OCI-LY1 (cell line): Measurements from ENCODE around the gene NONO.
"Not testable (repeated sequence)": the region's sequence is repeated elsewhere in the genome, so short reads cannot be mapped to it uniquely, and the experiment has no call there.

ENCODE experiments used
- H2AFZ ChIP-seq: fragments of 200-600 bp; sonication (generic), shearing (Covaris generic); 2 replicates; pipeline ENCODE4 v1.6.0; 2014; ENCODE audit warnings: antibody characterized with exemption, mild to moderate bottlenecking, low read length
- H3F3A ChIP-seq: fragments of 200-600 bp; sonication (generic), shearing (Covaris generic); 2 replicates; pipeline ENCODE4 v1.6.0; 2014; ENCODE audit warnings: mild to moderate bottlenecking, antibody characterized with exemption, low read length, moderate library complexity; ENCODE audit not compliant: insufficient read depth
- H3K27ac ChIP-seq: fragments of 200-600 bp; sonication (generic); 2 replicates; pipeline ENCODE4 v1.5.1; 2014; ENCODE audit warnings: low read length, mixed run types, mild to moderate bottlenecking, low read depth; ENCODE audit not compliant: poor library complexity, severe bottlenecking
- H3K27me3 ChIP-seq: fragments of 200-600 bp; sonication (generic); 2 replicates; pipeline ENCODE4 v1.6.0; 2014; ENCODE audit warnings: antibody characterized with exemption, mild to moderate bottlenecking, low read length, moderate library complexity; ENCODE audit not compliant: insufficient read depth
- H3K36me3 ChIP-seq: fragments of 200-600 bp; sonication (generic); 2 replicates; pipeline ENCODE4 v1.6.1; 2014; ENCODE audit warnings: mild to moderate bottlenecking, antibody characterized with exemption, low read length, moderate library complexity, mixed read lengths; ENCODE audit not compliant: insufficient read depth
- H3K4me1 ChIP-seq: fragments of 200-600 bp; sonication (generic); 2 replicates; pipeline ENCODE4 v1.5.1; 2014; ENCODE audit warnings: mild to moderate bottlenecking, low read length, moderate library complexity; ENCODE audit not compliant: insufficient read depth, severe bottlenecking
- H3K4me2 ChIP-seq: fragments of 200-600 bp; sonication (generic), shearing (Covaris generic); 2 replicates; pipeline ENCODE4 v1.6.1; 2014; ENCODE audit warnings: low read length
- H3K4me3 ChIP-seq: fragments of 200-600 bp; sonication (generic); 2 replicates; pipeline ENCODE4 v1.5.1; 2014; ENCODE audit warnings: low read length, low read depth, mild to moderate bottlenecking, mixed read lengths; ENCODE audit not compliant: poor library complexity, severe bottlenecking
- H3K79me2 ChIP-seq: fragments of 200-600 bp; shearing (Covaris generic); 2 replicates; pipeline ENCODE4 v1.6.1; 2016; ENCODE audit warnings: mixed run types, low read length, mixed read lengths; ENCODE audit not compliant: insufficient read depth
- H3K9ac ChIP-seq: fragments of 200-600 bp; sonication (generic), shearing (Covaris generic); 2 replicates; pipeline ENCODE4 v1.6.1; 2014; ENCODE audit warnings: mild to moderate bottlenecking, low read length, mixed read lengths
- H3K9me2 ChIP-seq: fragments of 200-600 bp; sonication (generic), shearing (Covaris generic); 2 replicates; pipeline ENCODE4 v1.6.1; 2014; ENCODE audit warnings: low read depth, mild to moderate bottlenecking, low read length, mixed read lengths
- H3K9me3 ChIP-seq: fragments of 200-600 bp; shearing (Covaris generic); 2 replicates; pipeline ENCODE4 v1.6.1; 2014; ENCODE audit warnings: low read length, mixed read lengths
- H4K20me1 ChIP-seq: fragments of 200-600 bp; sonication (generic), shearing (Covaris generic); 2 replicates; pipeline ENCODE4 v1.6.0; 2016; ENCODE audit warnings: mild to moderate bottlenecking, low read length; ENCODE audit not compliant: insufficient read depth
- CTCF ChIP-seq: fragments of 200-600 bp; sonication (generic), shearing (Covaris generic); IDR thresholded peaks from 2 replicates; pipeline ENCODE4 v1.5.1; 2017; ENCODE audit warnings: mild to moderate bottlenecking, antibody characterized with exemption, low read length, moderate library complexity, mixed read lengths
- EZH2 ChIP-seq: fragments of 200-600 bp; sonication (generic), shearing (Covaris generic); IDR thresholded peaks from 2 replicates; pipeline ENCODE4 v1.8.0; 2017; ENCODE audit warnings: borderline replicate concordance, mixed run types, mild to moderate bottlenecking, antibody characterized with exemption, low read length, moderate library complexity, mixed read lengths

Gene NONO

GRCh38 chrX:71256051-71256450 lies 27.4 kb upstream of the NONO start:
- Histone ChIP-seq H3K27ac (peak overlapping the region; percentile 88), H3K36me3 (no peaks in the 10 kb centered on the region; the same call in 1 of the 2 replicates), H3K4me1 (peaks cover 31% of the 10 kb centered on the region), H3K9me2 (no peaks in the 10 kb centered on the region), H3K79me2 (no peaks in the 10 kb centered on the region; the same call in 1 of the 2 replicates), H3K9ac (peak overlapping the region; percentile 91; the same call in 1 of the 2 replicates), H3K4me3 (peak overlapping the region; percentile 84), H2AFZ (no peak overlapping the region), H3K27me3 (no peaks in the 10 kb centered on the region), H3F3A (no peaks in the 10 kb centered on the region), H4K20me1 (no peaks in the 10 kb centered on the region), H3K9me3 (no peaks in the 10 kb centered on the region), H3K4me2 (peak overlapping the region; percentile 88)
- TF ChIP-seq CTCF = no peak
- no peak for TF ChIP-seq EZH2

GRCh38 chrX:71256856-71257255 lies 26.6 kb upstream of the NONO start:
- Histone ChIP-seq H3K9me2 (no peaks in the 10 kb centered on the region), H3K27me3 (no peaks in the 10 kb centered on the region), H3K27ac (no peak overlapping the region), H3K4me2 (peak overlapping the region; percentile 88; the same call in 1 of the 2 replicates), H3K4me3 (no peak overlapping the region), H3K9ac (no peak overlapping the region), H3K36me3 (no peaks in the 10 kb centered on the region), H4K20me1 (no peaks in the 10 kb centered on the region), H2AFZ (no peak overlapping the region), H3K4me1 (peaks cover 27% of the 10 kb centered on the region), H3K9me3 (no peaks in the 10 kb centered on the region), H3K79me2 (no peaks in the 10 kb centered on the region; the same call in 1 of the 2 replicates), H3F3A (no peaks in the 10 kb centered on the region)
- no peak for TF ChIP-seq CTCF
- TF ChIP-seq EZH2 = no peak

GRCh38 chrX:71268624-71269023 lies 14.8 kb upstream of the NONO start:
- H3K4me1 ChIP-seq, H3K4me2 ChIP-seq, H4K20me1 ChIP-seq, H2AFZ ChIP-seq, H3K9me3 ChIP-seq, H3K9me2 ChIP-seq, H3F3A ChIP-seq, H3K79me2 ChIP-seq, H3K36me3 ChIP-seq, H3K27ac ChIP-seq, H3K9ac ChIP-seq, H3K27me3 ChIP-seq, H3K4me3 ChIP-seq: not testable (repeated sequence)

- H3K9ac ChIP-seq = no peak overlapping the region
- no peak overlapping the region for H3K4me2 ChIP-seq
- no peaks in the 10 kb centered on the region for H3K9me3 ChIP-seq
- H3K4me1 ChIP-seq = no peaks in the 10 kb centered on the region
- H4K20me1 ChIP-seq = no peaks in the 10 kb centered on the region
- H3K4me3 ChIP-seq = no peak overlapping the region
- H3K79me2 ChIP-seq = no peaks in the 10 kb centered on the region
- TF ChIP-seq EZH2 (no peak), CTCF (no peak)
- H2AFZ ChIP-seq = no peak overlapping the region
- no peaks in the 10 kb centered on the region for H3K36me3 ChIP-seq
- H3K9me2 ChIP-seq = no peaks in the 10 kb centered on the region
- H3F3A ChIP-seq = no peaks in the 10 kb centered on the region
- H3K27ac ChIP-seq = no peak overlapping the region
- no peaks in the 10 kb centered on the region for H3K27me3 ChIP-seq
Measured at GRCh38 chrX:71269801-71270395, 13.5 kb upstream of the NONO start.

- H3K27me3 ChIP-seq, H3K9me2 ChIP-seq, H3K4me1 ChIP-seq, H4K20me1 ChIP-seq, H2AFZ ChIP-seq, H3K9me3 ChIP-seq, H3K4me2 ChIP-seq, H3K9ac ChIP-seq, H3K36me3 ChIP-seq, H3K79me2 ChIP-seq, H3F3A ChIP-seq, H3K4me3 ChIP-seq, H3K27ac ChIP-seq: not testable (repeated sequence)
Measured at GRCh38 chrX:71272313-71272712, 11.1 kb upstream of the NONO start.
